CD4-positive, alpha-beta T cell (primary cell): ENCODE results near the gene TM4SF4. TPM values are rescaled to one million over a fixed set of nuclear protein-coding genes. Genes with fewer than 3 reads are reported as not detected.

Experiments
- ATAC-seq: fragments of 200-7000 bp; cut with Tn5 transposase; one replicate; pipeline ENCODE4 v1.10.0; 2022; ENCODE audit warnings: mild to moderate bottlenecking; ENCODE audit not compliant: poor library complexity
- CTCF ChIA-PET: fragments of 350-600 bp; sonication (Branson Sonifier 250); formaldehyde crosslinking; loops from one replicate; lab custom pipeline; 2021; ENCODE audit warnings: antibody characterized with exemption, inconsistent platforms; lab: Charles Lee
- POLR2A ChIA-PET: fragments of 350-600 bp; sonication (Branson Sonifier 250); formaldehyde crosslinking; loops from one replicate; lab custom pipeline; 2021; ENCODE audit warnings: antibody characterized with exemption, inconsistent platforms; lab: Charles Lee
- DNase-seq, 14 experiments: peaks; one replicate each; pipeline ENCODE4 v3.0.0-alpha.2; 2013 to 2020; ENCODE audit warnings: mixed read lengths in 2 of 14
- H3K27ac ChIP-seq, 2 donors: one replicate each; pipeline versions ENCODE4 v1.5.1 to v1.7.0; 2013; ENCODE audit warnings: low read length in 2 of 2, low read depth in 1 of 2, mild to moderate bottlenecking in 1 of 2
- H3K27me3 ChIP-seq, 2 experiments: 1 replicate in 1 of 2; 2 replicates in 1 of 2; pipeline versions ENCODE4 v1.6.1 to v1.7.0; 2013; ENCODE audit warnings: low read length in 2 of 2, control low read depth in 1 of 2, mild to moderate bottlenecking in 1 of 2, moderate library complexity in 1 of 2; ENCODE audit not compliant: insufficient read depth in 2 of 2, control insufficient read depth in 1 of 2
- H3K36me3 ChIP-seq: one replicate; pipeline ENCODE4 v1.6.1; 2013; ENCODE audit warnings: low read length, control low read depth; ENCODE audit not compliant: insufficient read depth
- H3K4me1 ChIP-seq: one replicate; pipeline ENCODE4 v1.6.1; 2013; ENCODE audit warnings: low read length, control low read depth; ENCODE audit not compliant: insufficient read depth
- H3K4me3 ChIP-seq: one replicate; pipeline ENCODE4 v1.5.1; 2013; ENCODE audit warnings: mild to moderate bottlenecking, low read length, moderate library complexity
- H3K9me3 ChIP-seq, 2 experiments: 1 replicate in 1 of 2; 2 replicates in 1 of 2; pipeline versions ENCODE4 v1.6.1 to v1.7.0; 2013; ENCODE audit warnings: low read length in 2 of 2, mild to moderate bottlenecking in 2 of 2, control low read depth in 1 of 2, moderate library complexity in 1 of 2; ENCODE audit not compliant: control insufficient read depth in 1 of 2, insufficient read depth in 1 of 2
- H3K27ac Mint-ChIP-seq: one replicate; pipeline ENCODE4 v1.8.0; 2020; ENCODE audit warnings: mixed read lengths
- H3K27me3 Mint-ChIP-seq: one replicate; pipeline ENCODE4 v1.8.0; 2021; ENCODE audit warnings: mixed read lengths
- H3K36me3 Mint-ChIP-seq: one replicate; pipeline ENCODE4 v1.8.0; 2021; ENCODE audit warnings: low read depth, mixed read lengths
- H3K4me1 Mint-ChIP-seq: one replicate; pipeline ENCODE4 v1.8.0; 2021; ENCODE audit warnings: low read depth, mixed read lengths
- H3K4me3 Mint-ChIP-seq: one replicate; pipeline ENCODE4 v1.8.0; 2020; ENCODE audit warnings: mild to moderate bottlenecking, mixed read lengths
- H3K9me3 Mint-ChIP-seq: one replicate; pipeline ENCODE4 v1.8.0; 2020; ENCODE audit warnings: mixed read lengths
- intact Hi-C, 2 experiments: fragments of 100-400 bp; cut with DNase I in 1 of 2; cut with micrococcal nuclease in 1 of 2; formaldehyde crosslinking; loops; one replicate each; pipeline versions ENCODE4 v1.15.1 to v1.9.0; 2023 to 2025; cut with DNase I, micrococcal nuclease
- total RNA-seq, 174 experiments: library from RNA in 2 of 174; stranded (reverse) in 2 of 174; gene quantifications; one replicate each; pipeline ENCODE4 v1.2.3 and lab custom pipeline; 2021 to 2026
- TF ChIP-seq, protein P1 (sequence below): fragments of 200-600 bp; IDR thresholded peaks from one replicate; pipeline ENCODE4 v1.8.0; 2022; ENCODE audit warnings: antibody characterized with exemption, mild to moderate bottlenecking

Gene TM4SF4
- total RNA-seq, 2 experiments from 2014 or later: not detected

DNA sequence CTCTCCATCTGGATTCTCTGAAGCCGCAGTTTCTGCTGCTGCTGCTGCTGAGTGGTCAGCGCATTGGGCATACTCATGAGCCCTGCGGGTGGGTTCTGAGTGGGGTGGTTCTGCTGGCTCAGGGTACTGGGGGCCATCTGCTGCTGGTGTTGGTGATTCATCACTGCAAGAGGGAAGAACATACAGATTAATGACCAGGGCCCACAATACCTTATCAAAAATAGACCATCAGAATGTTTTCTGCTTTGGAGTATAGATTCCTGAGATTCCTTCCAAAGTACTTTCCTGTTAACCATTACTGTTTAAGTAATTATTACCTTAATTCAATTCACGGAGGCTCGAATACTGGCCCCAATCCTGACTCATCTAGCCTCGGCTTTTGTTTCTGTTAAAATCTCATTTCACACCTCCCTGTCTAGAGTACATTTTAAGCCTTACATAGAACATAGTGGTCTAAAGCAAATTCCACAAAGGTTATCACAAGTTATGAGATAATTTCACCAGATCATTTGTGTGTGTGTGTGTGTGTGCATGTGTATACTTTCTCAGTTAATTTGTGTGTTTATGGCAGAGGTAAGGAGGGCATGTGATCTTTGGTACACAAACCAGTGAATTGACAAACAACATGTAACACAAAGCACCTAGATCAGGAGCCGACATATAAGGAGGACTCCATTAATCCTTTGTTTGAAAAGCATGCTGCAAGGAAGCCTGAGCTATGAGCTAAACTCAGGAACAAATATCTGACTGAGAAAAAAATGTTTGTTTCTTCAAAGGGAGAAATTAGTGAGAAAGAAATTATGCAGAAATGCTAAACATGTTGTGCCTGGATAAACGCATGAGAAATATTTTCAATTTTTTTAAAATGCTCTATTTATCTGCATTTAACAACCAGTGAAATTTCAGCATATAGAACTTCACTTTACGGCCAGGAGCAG is 68.1 kb downstream of the TM4SF4 start:
- Mint-ChIP-seq H3K4me3 (no peak overlapping the region), H3K27ac (no peak overlapping the region), H3K27me3 (peaks cover 9% of the 10 kb centered on the region), H3K36me3 (no peaks in the 10 kb centered on the region), H3K4me1 (no peaks in the 10 kb centered on the region), H3K9me3 (no peaks in the 10 kb centered on the region)
- Histone ChIP-seq H3K27ac (no peak overlapping the region), H3K27me3 (no peaks in the 10 kb centered on the region), H3K36me3 (no peaks in the 10 kb centered on the region), H3K4me1 (no peaks in the 10 kb centered on the region), H3K9me3 (no peaks in the 10 kb centered on the region), H3K4me3 (no peak overlapping the region)
- ATAC-seq (no peak), DNase-seq (no peak)
- POLR2A ChIA-PET: no interaction called here
- CTCF ChIA-PET: no interaction called here
- intact Hi-C loops: no loop called here
- TF ChIP-seq, protein P1, sequence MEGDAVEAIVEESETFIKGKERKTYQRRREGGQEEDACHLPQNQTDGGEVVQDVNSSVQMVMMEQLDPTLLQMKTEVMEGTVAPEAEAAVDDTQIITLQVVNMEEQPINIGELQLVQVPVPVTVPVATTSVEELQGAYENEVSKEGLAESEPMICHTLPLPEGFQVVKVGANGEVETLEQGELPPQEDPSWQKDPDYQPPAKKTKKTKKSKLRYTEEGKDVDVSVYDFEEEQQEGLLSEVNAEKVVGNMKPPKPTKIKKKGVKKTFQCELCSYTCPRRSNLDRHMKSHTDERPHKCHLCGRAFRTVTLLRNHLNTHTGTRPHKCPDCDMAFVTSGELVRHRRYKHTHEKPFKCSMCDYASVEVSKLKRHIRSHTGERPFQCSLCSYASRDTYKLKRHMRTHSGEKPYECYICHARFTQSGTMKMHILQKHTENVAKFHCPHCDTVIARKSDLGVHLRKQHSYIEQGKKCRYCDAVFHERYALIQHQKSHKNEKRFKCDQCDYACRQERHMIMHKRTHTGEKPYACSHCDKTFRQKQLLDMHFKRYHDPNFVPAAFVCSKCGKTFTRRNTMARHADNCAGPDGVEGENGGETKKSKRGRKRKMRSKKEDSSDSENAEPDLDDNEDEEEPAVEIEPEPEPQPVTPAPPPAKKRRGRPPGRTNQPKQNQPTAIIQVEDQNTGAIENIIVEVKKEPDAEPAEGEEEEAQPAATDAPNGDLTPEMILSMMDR: no peak

DNA sequence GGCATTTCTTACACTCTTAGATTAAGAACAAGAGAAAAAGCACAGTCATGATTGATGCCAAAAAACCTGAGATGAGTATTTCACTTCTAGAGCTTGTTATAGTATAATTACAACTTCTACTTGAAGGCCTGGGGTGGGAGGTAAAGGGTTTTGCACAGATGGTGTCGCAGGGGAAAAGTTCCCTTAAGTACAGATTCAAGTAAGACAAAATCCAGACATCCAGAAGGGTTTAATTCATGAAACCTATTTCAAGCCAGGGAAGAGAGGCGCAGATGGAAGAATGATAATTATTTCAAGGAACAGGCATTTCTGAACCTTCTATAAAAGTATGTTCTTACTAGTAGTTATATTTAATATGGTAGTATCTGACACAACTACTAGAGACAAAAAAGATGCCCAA is 70.6 kb downstream of the TM4SF4 start:
- H3K36me3 ChIP-seq: no peaks in the 10 kb centered on the region
- no peak overlapping the region for H3K4me3 ChIP-seq
- ATAC-seq (no peak), DNase-seq (no peak)
- ChIA-PET CTCF (no interaction called here), POLR2A (no interaction called here)
- no peak overlapping the region for H3K27ac ChIP-seq
- Mint-ChIP-seq H3K36me3 (no peaks in the 10 kb centered on the region), H3K9me3 (no peaks in the 10 kb centered on the region), H3K27ac (no peak overlapping the region), H3K4me1 (no peaks in the 10 kb centered on the region), H3K4me3 (no peak overlapping the region), H3K27me3 (peaks cover 9% of the 10 kb centered on the region)
- TF ChIP-seq, protein P1: no peak
- no peaks in the 10 kb centered on the region for H3K9me3 ChIP-seq
- intact Hi-C loops: no loop called here
- H3K4me1 ChIP-seq: no peaks in the 10 kb centered on the region
- H3K27me3 ChIP-seq: no peaks in the 10 kb centered on the region

DNA sequence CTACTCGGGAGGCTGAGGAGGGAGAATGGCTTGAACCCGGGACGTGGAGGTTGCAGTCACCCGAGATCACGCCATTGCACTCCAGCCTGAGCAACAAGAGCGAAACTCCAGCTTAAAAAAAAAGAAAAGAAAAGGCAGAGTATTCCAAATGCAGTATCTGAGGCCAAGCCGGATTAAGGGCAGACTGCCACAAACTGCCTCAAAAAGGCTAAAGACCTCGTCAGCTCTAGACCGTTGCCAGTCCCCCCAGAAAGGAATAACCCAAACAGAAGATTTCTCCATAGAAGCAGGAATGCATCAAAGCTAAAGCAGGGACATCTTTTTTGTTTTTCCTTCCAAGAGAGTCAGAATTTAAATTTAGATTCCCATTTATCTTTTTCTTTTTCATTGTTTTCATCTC is 72.9 kb downstream of the TM4SF4 start:
- TF ChIP-seq, protein P1: no peak
- H3K27me3 ChIP-seq: no peaks in the 10 kb centered on the region
- H3K36me3 ChIP-seq: no peaks in the 10 kb centered on the region
- no peak overlapping the region for H3K4me3 Mint-ChIP-seq
- no peaks in the 10 kb centered on the region for H3K36me3 Mint-ChIP-seq
- ChIA-PET POLR2A (interaction anchor here (0.8 kb wide), 1 partner anchor 1433 kb away, joined by 3 read pairs; no protein-coding TSS in a partner anchor), CTCF (no interaction called here)
- intact Hi-C loops: no loop called here
- H3K4me1 Mint-ChIP-seq: no peaks in the 10 kb centered on the region
- no peak for DNase-seq
- no peak overlapping the region for H3K27ac Mint-ChIP-seq
- no peak for ATAC-seq
- H3K9me3 ChIP-seq: no peaks in the 10 kb centered on the region
- H3K27me3 Mint-ChIP-seq: peaks cover 9% of the 10 kb centered on the region
- H3K9me3 Mint-ChIP-seq: no peaks in the 10 kb centered on the region
- no peak overlapping the region for H3K4me3 ChIP-seq
- H3K27ac ChIP-seq: no peak overlapping the region
- H3K4me1 ChIP-seq: no peaks in the 10 kb centered on the region
